Uterus (tissue), 2 donors: ENCODE measurements around the gene ZC3H7B.

ENCODE experiments used
- CTCF ChIP-seq, 4 experiments: fragments of 200-600 bp in 2 of 4; fragments of 450-650 bp in 2 of 4; sonication (generic) in 2 of 4; IDR thresholded peaks; one replicate each; pipeline ENCODE4 v1.5.1; 2016 to 2019; ENCODE audit warnings: antibody characterized with exemption in 4 of 4, mild to moderate bottlenecking in 2 of 4, moderate library complexity in 1 of 4
- POLR2A ChIP-seq, 2 donors: fragments of 450-650 bp; IDR thresholded peaks; one replicate each; pipeline ENCODE4 v1.6.1; 2016; ENCODE audit warnings: antibody characterized with exemption in 2 of 2, mild to moderate bottlenecking in 1 of 2, moderate library complexity in 1 of 2

- TF ChIP-seq CTCF (IDR thresholded peaks at IDR 0.05) (peak in 3 of 4 experiments; percentile 13 to 39 (median 15)), POLR2A (IDR thresholded peaks at IDR 0.05) (peak in 1 of 2 donors; percentile 57)
Measured at GRCh38 chr22:41367039-41367679, 65.8 kb downstream of the ZC3H7B start.
